Measurements from ENCODE around the gene TNFRSF19. TPM values are rescaled to one million over a fixed set of nuclear protein-coding genes. Genes with fewer than 3 reads are reported as not detected.

Gene TNFRSF19
- total RNA-seq, 2 experiments from 2014 or later: not detected

GRCh38 chr13:23572836-23573235 is 2.6 kb downstream of the TNFRSF19 start:
- H3K4me2 ChIP-seq (ENCODE audit: low read length): no peak overlapping the region
- H3K4me1 ChIP-seq (ENCODE audit: insufficient read depth, low read length, poor library complexity, severe bottlenecking): no peaks in the 10 kb centered on the region
- intact Hi-C loops (cut with micrococcal nuclease; ENCODE audit: unreplicated experiment): no loop called here
- no peaks in the 10 kb centered on the region for H3K9me2 ChIP-seq (ENCODE audit: insufficient read depth, low read length)
- no peaks in the 10 kb centered on the region for H3K79me2 ChIP-seq (ENCODE audit: insufficient read depth, low read depth, low read length)
- no peak for DNase-seq (ENCODE audit: low spot score)
- H3K36me3 ChIP-seq (ENCODE audit: insufficient read depth, low read length): no peaks in the 10 kb centered on the region
- H3K27ac ChIP-seq (ENCODE audit: low read depth, low read length, poor library complexity, severe bottlenecking): no peak overlapping the region
- H3K9me3 ChIP-seq (ENCODE audit: low read length): no peaks in the 10 kb centered on the region
- no peak overlapping the region for H2AFZ ChIP-seq (ENCODE audit: low read length)
- no TSS peak for BruUV-seq (replicated peaks)
- no peaks in the 10 kb centered on the region for H4K20me1 ChIP-seq (ENCODE audit: insufficient read depth, low read length)
- ChIA-PET CTCF (ENCODE audit: unreplicated experiment) (no interaction called here), POLR2A (no interaction called here)
- TF ChIP-seq EZH2phosphoT487 (IDR thresholded peaks at IDR 0.05; ENCODE audit: borderline replicate concordance, low read depth, low read length): no peak
- no peak for TF ChIP-seq CTCF (conservative IDR thresholded peaks at IDR 0.05; ENCODE audit: low read length)
- no peak overlapping the region for H3K4me3 ChIP-seq (ENCODE audit: low read depth, low read length, poor library complexity, severe bottlenecking)

GRCh38 chr13:23574421-23575145 is 4.4 kb downstream of the TNFRSF19 start:
- no peak for TF ChIP-seq EZH2phosphoT487 (IDR thresholded peaks at IDR 0.05; ENCODE audit: borderline replicate concordance, low read depth, low read length)
- TF ChIP-seq CTCF (conservative IDR thresholded peaks at IDR 0.05; ENCODE audit: low read length): no peak
- H3K4me3 ChIP-seq (ENCODE audit: low read depth, low read length, poor library complexity, severe bottlenecking): no peak overlapping the region
- DNase-seq (ENCODE audit: low spot score): no peak
- no peaks in the 10 kb centered on the region for H3K4me1 ChIP-seq (ENCODE audit: insufficient read depth, low read length, poor library complexity, severe bottlenecking)
- H2AFZ ChIP-seq (ENCODE audit: low read length): no peak overlapping the region
- H3K9me2 ChIP-seq (ENCODE audit: insufficient read depth, low read length): no peaks in the 10 kb centered on the region
- H3K4me2 ChIP-seq (ENCODE audit: low read length): no peak overlapping the region
- no peak overlapping the region for H3K27ac ChIP-seq (ENCODE audit: low read depth, low read length, poor library complexity, severe bottlenecking)
- H3K9me3 ChIP-seq (ENCODE audit: low read length): no peaks in the 10 kb centered on the region
- no peaks in the 10 kb centered on the region for H3K79me2 ChIP-seq (ENCODE audit: insufficient read depth, low read depth, low read length)
- no TSS peak for BruUV-seq (replicated peaks)
- H4K20me1 ChIP-seq (ENCODE audit: insufficient read depth, low read length): no peaks in the 10 kb centered on the region
- ChIA-PET CTCF (ENCODE audit: unreplicated experiment) (no interaction called here), POLR2A (no interaction called here)
- no peaks in the 10 kb centered on the region for H3K36me3 ChIP-seq (ENCODE audit: insufficient read depth, low read length)
- intact Hi-C loops (cut with micrococcal nuclease; ENCODE audit: unreplicated experiment): loop anchor here (5.0 kb wide), 1 partner anchor 298 kb away; no protein-coding TSS in a partner anchor

GRCh38 chr13:23575632-23576031 is 5.4 kb downstream of the TNFRSF19 start:
- H3K27ac ChIP-seq (ENCODE audit: low read depth, low read length, poor library complexity, severe bottlenecking): no peak overlapping the region
- no TSS peak for BruUV-seq (replicated peaks)

More at GRCh38 chr13:23575632-23576031, 5.4 kb downstream of the TNFRSF19 start:
- H3K4me1 ChIP-seq (ENCODE audit: insufficient read depth, low read length, poor library complexity, severe bottlenecking): no peaks in the 10 kb centered on the region
- no peak overlapping the region for H3K4me2 ChIP-seq (ENCODE audit: low read length)
- intact Hi-C loops (cut with micrococcal nuclease; ENCODE audit: unreplicated experiment): loop anchor here (5.0 kb wide), 1 partner anchor 297 kb away; no protein-coding TSS in a partner anchor
- H4K20me1 ChIP-seq (ENCODE audit: insufficient read depth, low read length): no peaks in the 10 kb centered on the region
- H3K4me3 ChIP-seq (ENCODE audit: low read depth, low read length, poor library complexity, severe bottlenecking): no peak overlapping the region
- no peak overlapping the region for H2AFZ ChIP-seq (ENCODE audit: low read length)
- ChIA-PET CTCF (ENCODE audit: unreplicated experiment) (no interaction called here), POLR2A (no interaction called here)
- H3K79me2 ChIP-seq (ENCODE audit: insufficient read depth, low read depth, low read length): no peaks in the 10 kb centered on the region
- H3K9me3 ChIP-seq (ENCODE audit: low read length): no peaks in the 10 kb centered on the region
- no peaks in the 10 kb centered on the region for H3K36me3 ChIP-seq (ENCODE audit: insufficient read depth, low read length)
- DNase-seq (ENCODE audit: low spot score): no peak
- no peaks in the 10 kb centered on the region for H3K9me2 ChIP-seq (ENCODE audit: insufficient read depth, low read length)
- TF ChIP-seq CTCF (conservative IDR thresholded peaks at IDR 0.05; ENCODE audit: low read length) (no peak), EZH2phosphoT487 (IDR thresholded peaks at IDR 0.05; ENCODE audit: borderline replicate concordance, low read depth, low read length) (no peak)

Measured in OCI-LY7 (cell line).